Left hindlimb (tissue), 1 donor: ENCODE measurements around the gene SLC38A3.
"Not testable (repeated sequence)": the region's sequence is repeated elsewhere in the genome, so short reads cannot be mapped to it uniquely, and the experiment has no call there.

ENCODE experiments used
- DNase-seq: peaks from one replicate; pipeline ENCODE4 v3.0.0-alpha.2; 2018

SLC38A3 gene

GRCh38 chr3:50211930-50212329, 6.9 kb downstream of the SLC38A3 start:
- no peak for DNase-seq

- DNase-seq, result no peak
These were observed 7.4 kb downstream of the SLC38A3 start for GRCh38 chr3:50212502-50212901.

GRCh38 chr3:50212971-50213370, 7.9 kb downstream of the SLC38A3 start:
- no peak for DNase-seq

GRCh38 chr3:50213373-50213772, 8.3 kb downstream of the SLC38A3 start:
- DNase-seq, result no peak

- DNase-seq, result no peak
These were observed 9.8 kb downstream of the SLC38A3 start for GRCh38 chr3:50214824-50215223.

GRCh38 chr3:50215529-50215928, 10.5 kb downstream of the SLC38A3 start:
- no peak for DNase-seq

- DNase-seq, result no peak
These were observed 12.6 kb downstream of the SLC38A3 start for GRCh38 chr3:50217681-50218080.

GRCh38 chr3:50218448-50218847, 13.4 kb downstream of the SLC38A3 start:
- DNase-seq, result no peak

- DNase-seq, result no peak
These were observed 14.2 kb downstream of the SLC38A3 start for GRCh38 chr3:50219285-50219684.

- DNase-seq, result no peak
These were observed 15.0 kb downstream of the SLC38A3 start for GRCh38 chr3:50220109-50220508.

GRCh38 chr3:50221051-50221410, 16.0 kb downstream of the SLC38A3 start:
- no peak for DNase-seq

- no peak for DNase-seq
These were observed 16.5 kb downstream of the SLC38A3 start for GRCh38 chr3:50221411-50222168.

- DNase-seq, result no peak
These were observed 17.1 kb downstream of the SLC38A3 start for GRCh38 chr3:50222169-50222528.

- no peak for DNase-seq
These were observed 19.6 kb downstream of the SLC38A3 start for GRCh38 chr3:50224639-50225038.

GRCh38 chr3:50226888-50227389, 21.9 kb downstream of the SLC38A3 start:
- no peak for DNase-seq

- peak; percentile 95 for DNase-seq
These were observed 22.5 kb downstream of the SLC38A3 start for GRCh38 chr3:50227390-50228183.

- not testable (repeated sequence) for DNase-seq
These were observed 23.2 kb downstream of the SLC38A3 start for GRCh38 chr3:50228184-50228763.

GRCh38 chr3:50229490-50229889, 24.4 kb downstream of the SLC38A3 start:
- no peak for DNase-seq

GRCh38 chr3:50230104-50230793, 25.2 kb downstream of the SLC38A3 start:
- DNase-seq, result no peak

- no peak for DNase-seq
These were observed 25.7 kb downstream of the SLC38A3 start for GRCh38 chr3:50230794-50231125.

- DNase-seq, result no peak
These were observed 26.5 kb downstream of the SLC38A3 start for GRCh38 chr3:50231581-50231980.

- DNase-seq, result no peak
These were observed 27.2 kb downstream of the SLC38A3 start for GRCh38 chr3:50232303-50232702.

GRCh38 chr3:50233176-50233575, 28.1 kb downstream of the SLC38A3 start:
- no peak for DNase-seq
